Fibroblast of the aortic adventitia (primary cell): ENCODE results near the gene EFNA5. TPM values are rescaled to one million over a fixed set of nuclear protein-coding genes. Genes with fewer than 3 reads are reported as not detected.

Experiments
- DNase-seq: peaks from one replicate; pipeline ENCODE4 v3.0.0-alpha.2; 2010; ENCODE audit warnings: low read depth
- H3K4me3 ChIP-seq: 2 replicates; pipeline ENCODE4 v1.5.1; 2011; ENCODE audit warnings: low read depth, mild to moderate bottlenecking, control low read depth, low read length, moderate library complexity
- CTCF ChIP-seq: IDR thresholded peaks from 2 replicates; pipeline ENCODE4 v1.5.1; 2011; ENCODE audit warnings: mild to moderate bottlenecking, low read length, control low read depth, inconsistent platforms; ENCODE audit not compliant: insufficient read depth
- total RNA-seq: library from RNA; depleted of rRNA; stranded (reverse); fragments of >200 nt; gene quantifications from 2 replicates; pipeline ENCODE4 v1.2.3, GENCODE V29; 2012; ENCODE audit warnings: low replicate concordance

The EFNA5 gene
- total RNA-seq, 1 donor = 33.1 TPM

DNA sequence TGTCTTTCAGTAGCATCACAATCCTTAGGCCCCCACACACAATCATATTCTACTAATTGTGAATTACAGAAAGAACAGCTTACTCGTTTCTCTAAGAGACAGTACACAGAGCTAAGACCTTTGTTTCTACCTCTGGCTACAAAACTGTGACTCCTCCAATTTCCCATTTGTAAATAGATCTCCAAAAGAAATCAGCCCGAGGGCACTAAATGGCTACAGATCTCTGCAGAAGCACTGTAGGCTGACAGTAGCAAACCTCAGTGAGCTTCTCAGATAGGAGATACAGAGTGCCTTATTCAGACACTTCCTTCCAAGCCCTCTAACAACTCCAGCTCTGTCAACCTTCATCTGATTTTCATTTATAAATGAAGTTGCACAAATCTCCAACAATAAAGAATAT is 51.0 kb downstream of the EFNA5 start:
- no peak for TF ChIP-seq CTCF
- H3K4me3 ChIP-seq = no peak overlapping the region
- DNase-seq = no peak

DNA sequence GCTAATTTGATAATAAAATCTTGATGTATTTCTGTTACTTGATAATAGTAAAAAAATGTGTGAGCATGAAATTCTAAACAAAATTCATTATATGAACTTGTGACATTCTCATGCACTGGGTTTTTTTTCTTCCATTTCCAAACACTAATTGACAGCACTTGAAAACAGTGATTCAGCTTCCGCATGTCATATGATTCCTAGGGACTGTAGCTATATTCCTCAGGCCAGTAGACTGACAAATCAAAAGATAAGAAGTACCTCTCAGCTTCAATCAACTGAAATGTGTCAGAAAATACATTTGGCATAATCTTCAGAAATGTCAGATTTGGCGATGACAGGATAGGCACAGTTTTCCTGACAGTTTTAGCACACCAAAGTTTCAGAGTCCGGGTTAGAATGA is 52.5 kb downstream of the EFNA5 start:
- no peak overlapping the region for H3K4me3 ChIP-seq
- no peak for TF ChIP-seq CTCF
- no peak for DNase-seq

- H3K4me3 ChIP-seq = no peak overlapping the region
- TF ChIP-seq CTCF = no peak
- DNase-seq = no peak
These were observed 53.7 kb downstream of the EFNA5 start for GRCh38 chr5:107617052-107617451.

DNA sequence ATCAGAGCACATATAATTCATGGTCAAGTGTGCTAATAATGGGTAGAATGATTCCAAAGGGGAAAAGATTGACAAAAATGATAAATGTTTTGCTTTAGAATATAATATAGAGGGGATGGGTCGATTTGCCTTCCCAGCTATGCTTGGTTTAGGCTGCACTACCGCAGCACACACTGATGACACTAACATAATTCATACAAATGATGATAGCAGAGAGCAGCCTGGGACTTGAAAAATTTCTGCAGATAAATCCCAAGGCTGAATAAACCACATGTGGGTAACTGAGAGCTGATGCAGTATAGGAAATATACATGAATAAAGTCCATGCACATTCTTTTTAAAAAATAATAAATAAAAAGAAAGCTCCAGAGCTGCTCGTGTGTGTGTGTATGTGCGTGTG is 54.5 kb downstream of the EFNA5 start:
- DNase-seq = no peak
- TF ChIP-seq CTCF = no peak
- H3K4me3 ChIP-seq = no peak overlapping the region

GRCh38 chr5:107615299-107615817 is 55.4 kb downstream of the EFNA5 start:
- no peak overlapping the region for H3K4me3 ChIP-seq
- TF ChIP-seq CTCF = no peak
- DNase-seq = no peak

GRCh38 chr5:107612541-107612940 is 58.2 kb downstream of the EFNA5 start:
- no peak for TF ChIP-seq CTCF

DNA sequence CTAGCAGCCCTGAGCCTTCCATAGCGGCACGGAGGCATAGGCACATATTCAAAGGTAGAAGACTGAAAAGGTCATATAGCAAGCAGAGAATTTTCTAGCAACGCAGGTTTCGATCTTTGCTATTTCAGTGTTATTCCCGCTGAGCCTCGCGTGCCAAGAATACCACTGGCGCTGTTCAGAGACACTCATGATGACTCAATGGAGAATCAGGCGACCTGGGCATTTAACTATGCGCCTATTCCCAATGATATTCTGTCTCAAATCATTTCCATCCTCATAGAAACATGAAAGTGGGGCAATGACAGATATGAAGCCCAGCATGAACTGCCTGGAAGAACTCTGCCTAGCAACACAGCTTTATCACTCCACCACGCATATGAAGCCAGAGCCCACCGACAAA is 59.9 kb downstream of the EFNA5 start:
- no peak for TF ChIP-seq CTCF
- H3K4me3 ChIP-seq = no peak overlapping the region
- DNase-seq = no peak

More at GRCh38 chr5:107612541-107612940, 58.2 kb downstream of the EFNA5 start:
- H3K4me3 ChIP-seq = no peak overlapping the region
- DNase-seq = no peak
